SW 1271 (cell line): ENCODE results near the gene AP5M1.
"Not testable (repeated sequence)": the region's sequence is repeated elsewhere in the genome, so short reads cannot be mapped to it uniquely, and the experiment has no call there.

ENCODE experiments used
- DNase-seq, 2 experiments: peaks; one replicate each; lab custom pipeline; 2025; lab: John Stamatoyannopoulos, UW

Gene AP5M1

GRCh38 chr14:57291692-57292647 is 23.2 kb downstream of the AP5M1 start:
- no peak for DNase-seq

DNA sequence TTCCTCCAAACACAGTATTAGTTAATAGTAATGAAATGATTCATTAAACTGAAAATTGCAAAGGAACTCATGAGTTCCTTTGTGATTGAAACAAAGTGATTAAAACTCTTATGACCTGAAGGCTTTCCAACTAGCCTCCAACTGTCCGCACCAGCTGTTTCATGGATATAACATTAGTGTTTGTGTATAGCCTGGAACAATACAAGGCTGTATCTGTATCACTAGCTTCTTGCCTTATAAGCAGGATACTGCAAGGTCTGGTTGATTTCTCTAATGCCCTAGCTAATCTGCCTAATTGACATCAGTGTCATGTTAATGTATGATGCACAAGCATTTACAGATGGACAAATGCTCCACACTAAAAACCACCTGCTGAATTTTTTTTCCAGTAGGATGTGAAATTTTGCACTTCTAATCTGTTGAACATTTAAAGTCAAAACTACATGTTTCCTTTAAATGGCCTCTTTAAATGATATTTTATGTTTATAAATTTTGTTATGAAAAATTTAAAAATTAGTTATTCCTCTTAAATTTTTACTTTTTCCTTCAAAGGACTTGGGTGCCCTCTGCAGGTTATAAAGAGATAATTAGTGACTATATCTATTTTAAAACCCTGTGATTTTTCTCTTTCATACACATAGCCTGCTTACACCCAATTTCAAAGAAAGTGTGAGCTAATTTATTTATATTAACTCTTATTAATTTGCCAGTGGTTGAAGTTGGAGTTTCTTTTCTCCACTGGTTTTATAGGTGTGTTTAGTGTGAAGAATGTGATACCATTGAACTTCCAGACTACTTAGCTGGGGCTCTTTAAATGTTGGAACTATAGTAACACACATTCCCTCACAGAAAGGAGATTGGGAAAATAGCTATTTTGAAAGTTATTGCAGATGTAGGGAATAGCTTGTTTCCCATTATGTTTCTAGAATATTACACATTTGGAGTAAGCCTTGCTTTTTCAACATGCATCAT is 25.4 kb downstream of the AP5M1 start:
- DNase-seq, result peak in 1 of 2 experiments; percentile 20

DNA sequence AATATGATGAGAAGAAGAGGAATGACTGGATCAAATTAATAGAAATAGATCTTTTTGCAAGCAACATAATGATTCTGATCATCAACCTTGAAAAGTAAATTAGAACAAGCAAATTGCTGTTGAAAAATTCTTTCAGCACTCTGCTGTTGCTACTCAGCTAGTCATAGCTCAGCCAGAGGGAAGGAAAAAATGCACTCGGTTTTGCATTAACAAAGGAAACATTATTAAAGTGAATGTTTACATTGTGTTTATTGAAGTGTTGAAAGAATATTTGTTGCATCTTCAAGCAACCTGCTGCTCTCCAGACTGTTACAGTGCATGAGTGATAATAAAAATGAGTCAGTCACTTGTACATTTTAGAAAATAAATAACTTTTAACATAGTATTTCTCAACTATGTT is 26.5 kb downstream of the AP5M1 start:
- DNase-seq, result no peak

GRCh38 chr14:57297852-57298251 is 29.1 kb downstream of the AP5M1 start:
- DNase-seq, result no peak

- no peak for DNase-seq
Observed at GRCh38 chr14:57299511-57299910, 30.7 kb downstream of the AP5M1 start.

- DNase-seq, result no peak
Observed at GRCh38 chr14:57302883-57303282, 34.1 kb downstream of the AP5M1 start.

DNA sequence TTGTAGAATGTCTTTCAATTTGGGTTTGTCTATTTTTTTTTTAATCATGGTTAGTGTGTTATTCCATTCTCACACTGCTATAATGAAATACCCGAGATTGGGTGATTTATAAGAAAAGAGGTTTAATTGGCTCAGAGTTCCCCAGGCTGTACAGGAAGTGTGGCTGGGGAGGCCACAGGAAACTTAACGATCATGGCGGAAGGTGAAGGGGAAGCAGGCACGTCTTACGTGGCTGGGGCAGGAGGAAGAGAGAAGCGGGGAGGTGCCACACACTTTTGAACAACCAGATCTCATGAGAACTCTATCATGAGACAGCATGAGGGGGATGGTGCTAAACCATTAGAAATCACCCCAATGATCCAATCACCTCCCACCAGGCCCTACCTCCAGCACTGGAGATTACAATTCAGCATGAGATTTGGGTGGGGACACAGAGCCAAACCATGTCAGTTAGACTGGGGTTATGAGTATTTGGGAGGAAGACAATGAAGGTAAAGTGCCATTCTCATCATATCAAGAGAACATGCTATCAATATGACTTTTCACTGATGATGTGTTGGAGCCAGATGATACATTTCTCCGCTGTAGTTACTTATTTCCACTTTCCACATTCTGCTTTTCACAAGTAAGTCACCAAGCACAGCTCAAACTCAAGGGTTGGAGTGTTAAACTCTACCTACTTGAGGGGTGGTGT is 45.8 kb downstream of the AP5M1 start:
- no peak for DNase-seq

- peak; percentile 30 to 73 for DNase-seq
Observed at GRCh38 chr14:57317248-57317833, 48.6 kb downstream of the AP5M1 start.

- no peak for DNase-seq
Observed at GRCh38 chr14:57319636-57320192, 50.9 kb downstream of the AP5M1 start.

DNA sequence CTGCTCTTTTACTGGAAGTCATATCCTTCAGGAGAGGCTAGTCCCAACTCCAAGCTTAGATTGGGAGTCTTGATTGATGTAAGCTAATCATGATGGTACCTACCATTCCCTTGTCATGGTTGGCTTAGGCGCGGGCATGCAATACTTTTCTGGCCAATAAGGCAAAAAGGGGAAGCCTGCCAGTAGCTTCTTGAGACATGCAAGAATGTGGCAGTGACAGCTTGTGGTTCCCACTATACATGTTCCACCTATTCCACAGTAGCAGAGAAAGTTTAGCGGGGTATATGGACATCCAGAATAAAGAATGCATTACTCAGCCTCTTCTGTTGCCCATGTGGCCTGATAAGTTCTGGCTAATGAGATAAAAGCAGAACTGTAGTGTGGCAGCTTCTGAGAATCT is 55.0 kb downstream of the AP5M1 start:
- no peak for DNase-seq

DNA sequence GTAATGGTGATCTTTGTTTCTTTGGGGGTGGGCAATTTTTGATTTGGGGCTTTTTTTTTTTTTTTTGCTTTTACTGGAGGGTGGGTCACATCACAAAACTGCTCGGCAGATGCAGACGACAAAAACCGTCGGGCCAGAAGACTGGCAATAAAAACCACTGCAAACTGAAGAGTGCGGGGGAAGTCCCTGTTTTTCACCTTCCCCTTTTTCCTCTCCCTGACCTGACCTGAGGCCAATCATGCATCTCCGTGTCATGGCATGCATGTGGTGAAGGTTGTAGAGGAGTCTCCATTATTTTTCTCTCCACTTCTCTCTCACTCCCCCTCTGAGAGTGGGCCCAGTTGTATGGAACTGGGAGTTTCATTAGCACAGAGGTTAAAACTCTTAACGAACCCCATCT is 57.5 kb downstream of the AP5M1 start:
- DNase-seq, result no peak

GRCh38 chr14:57329833-57330232 is 61.1 kb downstream of the AP5M1 start:
- DNase-seq, result no peak

DNA sequence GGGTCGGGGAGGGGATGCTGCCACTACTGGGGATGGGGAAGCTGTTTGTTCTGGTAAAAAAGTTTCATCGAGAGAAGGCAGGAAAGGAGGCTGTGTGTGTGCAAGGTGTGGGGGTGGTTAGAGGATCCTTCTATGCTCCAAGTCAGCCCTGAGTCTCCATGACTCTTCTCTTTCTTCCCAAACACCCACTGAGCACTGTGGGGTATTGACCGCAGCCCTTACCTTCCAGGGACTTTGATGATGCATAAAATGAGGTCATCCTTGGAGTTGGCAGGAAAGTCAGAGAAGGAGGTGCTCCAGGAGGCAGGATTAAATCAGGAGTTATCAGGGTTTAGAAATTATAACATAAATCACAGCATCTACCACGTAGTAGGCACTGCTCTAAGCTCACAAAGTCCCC is 63.7 kb downstream of the AP5M1 start:
- DNase-seq, result not testable (repeated sequence)

GRCh38 chr14:57333726-57334125 is 65.0 kb downstream of the AP5M1 start:
- not testable (repeated sequence) for DNase-seq

DNA sequence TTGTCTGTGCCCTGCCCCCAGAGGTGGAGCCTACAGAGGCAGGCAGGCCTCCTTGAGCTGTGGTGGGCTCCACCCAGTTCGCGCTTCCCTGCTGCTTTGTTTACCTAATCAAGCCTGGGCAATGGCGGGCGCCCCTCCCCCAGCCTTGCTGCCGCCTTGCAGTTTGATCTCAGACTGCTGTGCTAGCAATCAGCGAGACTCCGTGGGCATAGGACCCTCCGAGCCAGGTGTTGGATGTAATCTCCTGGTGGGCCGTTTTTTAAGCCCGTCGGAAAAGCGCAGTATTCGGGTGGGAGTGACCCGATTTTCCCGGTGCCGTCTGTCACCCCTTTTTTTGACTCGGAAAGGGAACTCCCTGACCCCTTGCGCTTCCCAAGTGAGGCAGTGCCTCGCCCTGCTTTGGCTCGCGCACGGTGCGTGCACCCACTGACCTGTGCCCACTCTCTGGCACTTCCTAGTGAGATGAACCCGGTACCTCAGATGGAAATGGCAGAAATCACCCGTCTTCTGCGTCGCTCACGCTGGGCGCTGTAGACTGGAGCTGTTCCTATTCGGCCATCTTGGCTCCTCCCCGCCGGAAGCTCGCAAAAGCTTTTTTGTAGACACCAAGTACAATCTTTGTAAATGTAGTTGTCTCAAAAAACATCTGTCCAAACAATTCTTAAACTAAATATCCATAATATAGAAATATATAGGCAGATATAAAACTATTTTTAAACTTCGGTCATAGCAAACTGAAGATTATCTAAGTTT is 75.0 kb downstream of the AP5M1 start:
- DNase-seq, result not testable (repeated sequence)

DNA sequence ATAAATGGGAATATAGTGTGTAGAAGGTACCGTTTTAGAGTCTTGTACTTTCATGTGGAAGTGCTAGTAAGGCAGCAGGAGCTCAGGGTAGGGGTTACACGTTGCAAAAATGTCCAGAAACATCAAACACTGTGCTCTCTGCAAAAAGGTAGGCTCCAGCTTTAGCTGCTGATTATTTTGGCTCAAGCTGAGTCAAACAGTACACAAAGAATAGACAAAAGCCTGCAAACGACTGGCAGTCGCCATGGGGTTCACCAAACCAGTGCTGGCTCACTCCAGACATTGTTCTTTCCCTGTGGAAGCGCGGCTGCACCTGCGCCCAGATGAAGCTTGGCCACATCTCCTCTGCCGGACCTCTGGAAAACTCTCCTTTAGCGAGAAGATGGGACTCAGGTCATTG is 76.3 kb downstream of the AP5M1 start:
- no peak for DNase-seq

DNA sequence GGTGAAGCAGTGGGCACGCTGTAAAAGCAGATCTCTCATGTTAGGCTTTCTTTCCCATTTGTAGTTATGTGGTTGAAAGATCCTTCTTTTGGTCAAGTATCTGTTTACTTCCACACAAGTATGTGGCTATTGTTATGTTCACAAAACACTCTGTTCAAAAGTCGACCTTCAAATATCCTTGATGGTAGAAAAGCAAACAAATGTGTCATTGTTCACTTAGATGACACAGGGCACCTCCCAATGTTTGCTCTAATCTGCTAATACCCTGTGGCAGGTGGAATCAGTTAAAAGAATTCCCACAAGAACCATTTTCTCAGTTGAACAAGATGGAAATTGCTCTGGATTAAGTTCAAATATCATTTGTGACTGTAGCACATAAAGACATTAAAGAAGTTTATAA is 78.0 kb downstream of the AP5M1 start:
- no peak for DNase-seq
